DND-41 (cell line): ENCODE data around the gene UBE3C.

Experiments
- ATAC-seq: fragments of 200-7000 bp; cut with Tn5 transposase; 3 replicates; pipeline ENCODE4 v1.9.1; 2021; ENCODE audit warnings: low read depth; ENCODE audit not compliant: insufficient read depth
- DNase-seq: peaks from one replicate; pipeline ENCODE4 v3.0.0-alpha.2; 2020
- H2AFZ ChIP-seq: 2 replicates; pipeline ENCODE4 v1.6.0; 2012; ENCODE audit warnings: low read depth, low read length
- H3K27ac ChIP-seq: 2 replicates; pipeline ENCODE4 v1.5.1; 2012; ENCODE audit warnings: low read length, inconsistent platforms
- H3K27me3 ChIP-seq: fragments of 200-600 bp; sonication (generic); 2 replicates; pipeline ENCODE4 v1.6.0; 2012; ENCODE audit warnings: low read length, mild to moderate bottlenecking, inconsistent platforms; ENCODE audit not compliant: insufficient read depth, poor library complexity
- H3K36me3 ChIP-seq: 2 replicates; pipeline ENCODE4 v1.5.1; 2012; ENCODE audit warnings: low read length, inconsistent platforms; ENCODE audit not compliant: insufficient read depth
- H3K4me1 ChIP-seq: 2 replicates; pipeline ENCODE4 v1.5.1; 2012; ENCODE audit warnings: mild to moderate bottlenecking, low read length; ENCODE audit not compliant: insufficient read depth
- H3K4me2 ChIP-seq: 2 replicates; pipeline ENCODE4 v1.6.0; 2012; ENCODE audit warnings: mild to moderate bottlenecking, moderate library complexity, low read length, inconsistent platforms; ENCODE audit not compliant: insufficient read depth
- H3K4me3 ChIP-seq, 2 experiments: fragments of 200-600 bp in 1 of 2; shearing (Covaris generic) in 1 of 2; 2 replicates each; pipeline ENCODE4 v1.5.1; 2012 to 2016; ENCODE audit warnings: inconsistent platforms in 2 of 2, low read length in 2 of 2, mild to moderate bottlenecking in 2 of 2, low read depth in 1 of 2, moderate library complexity in 1 of 2
- H3K79me2 ChIP-seq: 2 replicates; pipeline ENCODE4 v1.6.0; 2012; ENCODE audit warnings: low read length, inconsistent platforms; ENCODE audit not compliant: insufficient read depth
- H3K9ac ChIP-seq: 2 replicates; pipeline ENCODE4 v1.6.0; 2012; ENCODE audit warnings: low read depth, mild to moderate bottlenecking, inconsistent platforms, low read length, moderate library complexity
- H3K9me3 ChIP-seq: 2 replicates; pipeline ENCODE4 v1.5.1; 2012; ENCODE audit warnings: low read length, moderate library complexity, mild to moderate bottlenecking, inconsistent platforms; ENCODE audit not compliant: insufficient read depth, severe bottlenecking
- H4K20me1 ChIP-seq: 2 replicates; pipeline ENCODE4 v1.6.0; 2012; ENCODE audit warnings: low read length; ENCODE audit not compliant: insufficient read depth
- EZH2 ChIP-seq: IDR thresholded peaks from 3 replicates; pipeline ENCODE4 v1.6.1; 2012; ENCODE audit warnings: borderline replicate concordance, low read depth, mild to moderate bottlenecking, moderate library complexity, low read length, inconsistent platforms; ENCODE audit not compliant: severe bottlenecking
- TF ChIP-seq, protein P1 (sequence below): IDR thresholded peaks from 2 replicates; pipeline ENCODE4 v1.5.1; 2012; ENCODE audit warnings: borderline replicate concordance, low read length, moderate library complexity, mild to moderate bottlenecking; ENCODE audit not compliant: poor library complexity, severe bottlenecking; ENCODE audit errors: extremely low read depth

Gene UBE3C

DNA sequence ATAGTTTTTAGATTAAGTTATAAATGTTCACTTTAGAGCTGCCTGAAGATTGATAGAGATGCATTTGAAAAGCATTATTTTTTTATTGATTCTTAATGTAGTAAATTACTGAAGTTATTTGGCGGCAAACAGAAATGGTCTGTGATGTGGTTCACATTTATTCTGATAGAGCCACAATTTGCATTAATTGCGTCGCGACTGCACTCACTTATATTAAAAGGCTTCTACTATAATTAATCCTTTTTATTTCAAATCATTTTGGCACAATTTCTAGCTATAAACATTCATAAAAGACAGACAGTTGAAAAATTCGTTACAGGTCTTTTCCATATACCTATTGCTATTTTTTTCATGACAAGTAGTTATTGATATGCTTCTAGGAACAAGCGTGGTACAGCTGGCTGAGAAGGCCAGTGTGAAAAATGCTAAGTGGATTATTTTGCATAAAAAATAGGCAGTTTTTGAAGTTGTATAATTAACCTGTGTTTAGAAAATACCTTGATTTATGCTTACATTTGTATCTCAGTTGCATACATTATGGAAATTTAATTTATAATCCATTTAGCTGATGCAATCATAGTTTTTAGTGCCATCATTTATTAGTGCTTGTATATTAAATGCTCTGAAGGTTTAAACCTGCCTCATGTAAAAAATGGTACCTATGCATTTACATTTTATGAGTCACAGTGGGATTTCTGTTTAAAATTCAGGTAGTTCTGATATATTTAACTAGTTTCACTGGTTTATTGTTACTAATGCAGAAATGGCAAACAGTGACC is 106.0 kb downstream of the UBE3C start:
- H3K4me2 ChIP-seq, result no peak overlapping the region
- no peak for TF ChIP-seq EZH2
- TF ChIP-seq, protein P1, sequence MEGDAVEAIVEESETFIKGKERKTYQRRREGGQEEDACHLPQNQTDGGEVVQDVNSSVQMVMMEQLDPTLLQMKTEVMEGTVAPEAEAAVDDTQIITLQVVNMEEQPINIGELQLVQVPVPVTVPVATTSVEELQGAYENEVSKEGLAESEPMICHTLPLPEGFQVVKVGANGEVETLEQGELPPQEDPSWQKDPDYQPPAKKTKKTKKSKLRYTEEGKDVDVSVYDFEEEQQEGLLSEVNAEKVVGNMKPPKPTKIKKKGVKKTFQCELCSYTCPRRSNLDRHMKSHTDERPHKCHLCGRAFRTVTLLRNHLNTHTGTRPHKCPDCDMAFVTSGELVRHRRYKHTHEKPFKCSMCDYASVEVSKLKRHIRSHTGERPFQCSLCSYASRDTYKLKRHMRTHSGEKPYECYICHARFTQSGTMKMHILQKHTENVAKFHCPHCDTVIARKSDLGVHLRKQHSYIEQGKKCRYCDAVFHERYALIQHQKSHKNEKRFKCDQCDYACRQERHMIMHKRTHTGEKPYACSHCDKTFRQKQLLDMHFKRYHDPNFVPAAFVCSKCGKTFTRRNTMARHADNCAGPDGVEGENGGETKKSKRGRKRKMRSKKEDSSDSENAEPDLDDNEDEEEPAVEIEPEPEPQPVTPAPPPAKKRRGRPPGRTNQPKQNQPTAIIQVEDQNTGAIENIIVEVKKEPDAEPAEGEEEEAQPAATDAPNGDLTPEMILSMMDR, result no peak
- H3K9me3 ChIP-seq, result no peaks in the 10 kb centered on the region
- DNase-seq (no peak), ATAC-seq (no peak)
- H4K20me1 ChIP-seq, result peaks cover 10% of the 10 kb centered on the region
- no peaks in the 10 kb centered on the region for H3K27me3 ChIP-seq
- H3K4me1 ChIP-seq, result no peaks in the 10 kb centered on the region
- H3K9ac ChIP-seq, result no peak overlapping the region
- no peaks in the 10 kb centered on the region; the same call in 1 of the 2 replicates for H3K79me2 ChIP-seq
- H3K36me3 ChIP-seq, result peaks cover 43% of the 10 kb centered on the region
- H3K4me3 ChIP-seq, result no peak overlapping the region
- no peak overlapping the region for H2AFZ ChIP-seq
- H3K27ac ChIP-seq, result no peak overlapping the region

DNA sequence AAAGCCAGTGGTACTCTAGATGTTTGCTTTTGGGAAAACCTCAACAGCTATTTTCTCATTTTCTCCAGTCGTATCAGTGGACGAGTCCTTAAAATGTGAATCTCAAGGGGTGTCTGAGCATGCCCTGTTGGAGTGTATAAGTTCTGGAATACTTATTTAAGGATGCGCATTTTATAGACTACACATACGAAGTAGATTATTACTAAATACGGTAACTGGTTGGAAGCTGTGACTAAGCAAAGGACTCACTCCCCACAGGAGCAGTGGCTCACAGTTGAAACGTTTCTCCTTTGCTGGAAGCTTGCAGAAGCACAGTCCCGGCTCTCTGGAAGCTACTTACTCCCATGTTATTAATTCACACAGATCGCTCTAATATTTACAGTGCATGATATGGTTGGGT is 107.3 kb downstream of the UBE3C start:
- ATAC-seq (no peak), DNase-seq (no peak)
- Histone ChIP-seq H3K4me3 (no peak overlapping the region), H3K4me2 (no peak overlapping the region), H3K79me2 (no peaks in the 10 kb centered on the region; the same call in 1 of the 2 replicates), H2AFZ (no peak overlapping the region), H3K27me3 (no peaks in the 10 kb centered on the region), H3K4me1 (no peaks in the 10 kb centered on the region), H3K27ac (no peak overlapping the region), H3K9me3 (no peaks in the 10 kb centered on the region), H3K9ac (no peak overlapping the region), H4K20me1 (peaks cover 10% of the 10 kb centered on the region), H3K36me3 (peaks cover 45% of the 10 kb centered on the region)
- TF ChIP-seq EZH2, result no peak
- TF ChIP-seq, protein P1, result no peak

- H4K20me1 ChIP-seq, result 0 out of 2 replicates have a peak, but pooled peaks cover 5% of the 10 kb centered on the region
- ATAC-seq (no peak), DNase-seq (no peak)
- H3K9ac ChIP-seq, result no peak overlapping the region
- H3K36me3 ChIP-seq, result peaks cover 63% of the 10 kb centered on the region
- H3K4me3 ChIP-seq, result no peak overlapping the region
- TF ChIP-seq, protein P1, result no peak
- TF ChIP-seq EZH2, result no peak
- H3K4me2 ChIP-seq, result no peak overlapping the region
- no peaks in the 10 kb centered on the region for H3K27me3 ChIP-seq
- no peaks in the 10 kb centered on the region for H3K4me1 ChIP-seq
- H2AFZ ChIP-seq, result no peak overlapping the region
- no peaks in the 10 kb centered on the region; the same call in 1 of the 2 replicates for H3K79me2 ChIP-seq
- no peak overlapping the region for H3K27ac ChIP-seq
- no peaks in the 10 kb centered on the region for H3K9me3 ChIP-seq
Measured at GRCh38 chr7:157248659-157249058, 109.9 kb downstream of the UBE3C start.
